ENCODE measurements around the gene GAREM1. TPM values are rescaled to one million over a fixed set of nuclear protein-coding genes. Genes with fewer than 3 reads are reported as not detected.
"Not testable (repeated sequence)": the region's sequence is repeated elsewhere in the genome, so short reads cannot be mapped to it uniquely, and the experiment has no call there.

The GAREM1 gene
- total RNA-seq, 1 experiment from 2014 or later: 0.11 TPM

- Histone ChIP-seq H3K9ac (ENCODE audit: low read length) (no peak overlapping the region), H3K4me1 (ENCODE audit: low read length) (peaks cover 3% of the 10 kb centered on the region; the same call in 1 of the 2 replicates), H3K9me2 (replicated peaks; ENCODE audit: insufficient read depth, low read length) (no peaks in the 10 kb centered on the region), H3K36me3 (ENCODE audit: insufficient read depth, low read length) (no peaks in the 10 kb centered on the region), H3K9me3 (ENCODE audit: low read length) (no peaks in the 10 kb centered on the region), H3K27ac (ENCODE audit: low read length) (no peak overlapping the region), H3K79me2 (ENCODE audit: low read length) (no peaks in the 10 kb centered on the region), H4K20me1 (ENCODE audit: insufficient read depth, low read depth, low read length) (no peaks in the 10 kb centered on the region), H3K4me2 (ENCODE audit: low read depth, low read length, poor library complexity, severe bottlenecking) (no peak overlapping the region), H2AFZ (ENCODE audit: low read length) (no peak overlapping the region), H3K4me3 (ENCODE audit: low read length) (no peak overlapping the region), H3K27me3 (ENCODE audit: low read length) (no peaks in the 10 kb centered on the region)
- DNase-seq: no peak
Observed at GRCh38 chr18:32297579-32298170, 173.0 kb downstream of the GAREM1 start.

DNA sequence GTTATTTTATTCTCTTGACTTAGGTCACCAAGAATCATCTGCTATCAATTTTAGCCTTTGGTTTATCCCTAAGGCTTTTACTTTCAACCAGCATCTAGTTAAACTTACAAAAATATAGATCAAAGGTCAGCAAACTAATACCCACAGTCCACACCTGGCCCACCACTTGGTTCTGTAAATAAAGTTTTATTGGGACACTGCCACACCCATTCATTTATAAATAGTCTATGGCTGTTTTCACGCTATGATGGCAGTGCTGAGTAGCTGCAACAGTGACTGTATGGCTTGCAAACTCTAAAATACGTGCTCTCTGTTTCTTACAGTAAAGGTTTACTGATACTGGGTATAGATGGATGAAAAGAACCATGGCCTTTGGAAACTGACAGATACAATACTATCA, 173.8 kb downstream of the GAREM1 start:
- H3K9ac ChIP-seq (ENCODE audit: low read length): no peak overlapping the region
- no peaks in the 10 kb centered on the region for H3K9me2 ChIP-seq (replicated peaks; ENCODE audit: insufficient read depth, low read length)
- H3K4me2 ChIP-seq (ENCODE audit: low read depth, low read length, poor library complexity, severe bottlenecking): no peak overlapping the region
- DNase-seq: no peak
- peaks cover 3% of the 10 kb centered on the region; the same call in 1 of the 2 replicates for H3K4me1 ChIP-seq (ENCODE audit: low read length)
- H3K9me3 ChIP-seq (ENCODE audit: low read length): no peaks in the 10 kb centered on the region
- H3K27me3 ChIP-seq (ENCODE audit: low read length): no peaks in the 10 kb centered on the region
- H4K20me1 ChIP-seq (ENCODE audit: insufficient read depth, low read depth, low read length): no peaks in the 10 kb centered on the region
- H3K4me3 ChIP-seq (ENCODE audit: low read length): no peak overlapping the region
- no peaks in the 10 kb centered on the region for H3K79me2 ChIP-seq (ENCODE audit: low read length)
- no peak overlapping the region for H2AFZ ChIP-seq (ENCODE audit: low read length)
- H3K36me3 ChIP-seq (ENCODE audit: insufficient read depth, low read length): no peaks in the 10 kb centered on the region
- H3K27ac ChIP-seq (ENCODE audit: low read length): no peak overlapping the region

DNA sequence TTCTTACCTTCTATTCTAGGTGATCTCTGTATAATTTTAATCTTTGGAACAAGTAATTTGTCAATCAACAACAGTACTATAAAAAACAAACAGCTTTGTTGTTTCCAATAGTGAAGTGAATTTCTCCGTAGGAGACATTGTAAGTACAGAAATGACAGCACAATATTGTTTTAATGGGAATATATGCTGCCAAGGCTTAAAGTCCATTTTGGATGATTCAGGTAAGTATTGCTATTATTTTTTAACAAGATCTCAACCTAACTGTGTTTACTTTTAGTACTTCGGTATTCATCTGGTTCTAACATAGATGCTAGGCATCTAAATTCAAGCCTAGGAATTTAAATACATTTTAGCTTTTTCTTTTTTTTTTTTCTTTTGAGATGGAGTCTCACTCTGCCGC, 175.1 kb downstream of the GAREM1 start:
- Histone ChIP-seq H3K9ac (ENCODE audit: low read length) (no peak overlapping the region), H3K36me3 (ENCODE audit: insufficient read depth, low read length) (no peaks in the 10 kb centered on the region), H3K9me3 (ENCODE audit: low read length) (no peaks in the 10 kb centered on the region), H3K4me2 (ENCODE audit: low read depth, low read length, poor library complexity, severe bottlenecking) (no peak overlapping the region), H3K4me3 (ENCODE audit: low read length) (no peak overlapping the region), H3K4me1 (ENCODE audit: low read length) (peaks cover 3% of the 10 kb centered on the region; the same call in 1 of the 2 replicates), H3K9me2 (replicated peaks; ENCODE audit: insufficient read depth, low read length) (no peaks in the 10 kb centered on the region), H2AFZ (ENCODE audit: low read length) (no peak overlapping the region), H4K20me1 (ENCODE audit: insufficient read depth, low read depth, low read length) (no peaks in the 10 kb centered on the region), H3K79me2 (ENCODE audit: low read length) (no peaks in the 10 kb centered on the region), H3K27me3 (ENCODE audit: low read length) (no peaks in the 10 kb centered on the region), H3K27ac (ENCODE audit: low read length) (no peak overlapping the region)
- no peak for DNase-seq

GRCh38 chr18:32293107-32293506, 177.6 kb downstream of the GAREM1 start:
- no peaks in the 10 kb centered on the region for H3K27me3 ChIP-seq (ENCODE audit: low read length)
- H4K20me1 ChIP-seq (ENCODE audit: insufficient read depth, low read depth, low read length): no peaks in the 10 kb centered on the region
- H3K9me3 ChIP-seq (ENCODE audit: low read length): no peaks in the 10 kb centered on the region
- DNase-seq: no peak
- peaks cover 3% of the 10 kb centered on the region; the same call in 1 of the 2 replicates for H3K4me1 ChIP-seq (ENCODE audit: low read length)
- no peak overlapping the region for H3K4me3 ChIP-seq (ENCODE audit: low read length)
- H3K36me3 ChIP-seq (ENCODE audit: insufficient read depth, low read length): no peaks in the 10 kb centered on the region
- no peak overlapping the region for H2AFZ ChIP-seq (ENCODE audit: low read length)
- H3K9me2 ChIP-seq (replicated peaks; ENCODE audit: insufficient read depth, low read length): no peaks in the 10 kb centered on the region
- H3K4me2 ChIP-seq (ENCODE audit: low read depth, low read length, poor library complexity, severe bottlenecking): no peak overlapping the region
- no peak overlapping the region for H3K9ac ChIP-seq (ENCODE audit: low read length)
- no peaks in the 10 kb centered on the region for H3K79me2 ChIP-seq (ENCODE audit: low read length)
- H3K27ac ChIP-seq (ENCODE audit: low read length): no peak overlapping the region

GRCh38 chr18:32291623-32292022, 179.1 kb downstream of the GAREM1 start:
- not testable (repeated sequence) for H4K20me1 ChIP-seq (ENCODE audit: insufficient read depth, low read depth, low read length); DNase-seq; H3K4me1 ChIP-seq (ENCODE audit: low read length); H2AFZ ChIP-seq (ENCODE audit: low read length); H3K27ac ChIP-seq (ENCODE audit: low read length); H3K4me3 ChIP-seq (ENCODE audit: low read length); H3K9me3 ChIP-seq (ENCODE audit: low read length); H3K27me3 ChIP-seq (ENCODE audit: low read length); H3K4me2 ChIP-seq (ENCODE audit: low read depth, low read length, poor library complexity, severe bottlenecking); H3K9me2 ChIP-seq (replicated peaks; ENCODE audit: insufficient read depth, low read length); H3K36me3 ChIP-seq (ENCODE audit: insufficient read depth, low read length); H3K79me2 ChIP-seq (ENCODE audit: low read length); H3K9ac ChIP-seq (ENCODE audit: low read length)

DNA sequence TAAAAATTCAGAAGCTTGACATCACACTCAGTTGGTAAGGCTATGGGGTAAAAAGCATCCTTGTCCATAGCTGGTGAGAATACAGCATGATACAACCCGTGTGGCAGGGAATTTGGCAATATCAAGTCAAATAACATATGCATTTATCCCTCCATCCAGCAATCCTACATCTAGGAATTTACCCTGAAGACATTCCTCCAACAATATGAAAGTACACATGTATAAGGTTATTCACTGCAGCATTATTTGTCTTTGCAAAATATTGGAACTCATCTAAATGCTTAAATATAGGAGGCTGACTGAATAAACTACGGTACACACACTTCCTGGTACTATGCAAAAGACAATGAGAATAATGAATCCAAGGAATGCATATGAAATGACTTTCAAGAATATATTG, 179.9 kb downstream of the GAREM1 start:
- DNase-seq: no peak
- Histone ChIP-seq H3K36me3 (ENCODE audit: insufficient read depth, low read length) (no peaks in the 10 kb centered on the region), H3K4me3 (ENCODE audit: low read length) (no peak overlapping the region), H3K79me2 (ENCODE audit: low read length) (no peaks in the 10 kb centered on the region), H3K9me2 (replicated peaks; ENCODE audit: insufficient read depth, low read length) (no peaks in the 10 kb centered on the region), H2AFZ (ENCODE audit: low read length) (no peak overlapping the region), H3K9ac (ENCODE audit: low read length) (no peak overlapping the region), H3K9me3 (ENCODE audit: low read length) (no peaks in the 10 kb centered on the region), H3K27me3 (ENCODE audit: low read length) (no peaks in the 10 kb centered on the region), H4K20me1 (ENCODE audit: insufficient read depth, low read depth, low read length) (no peaks in the 10 kb centered on the region), H3K27ac (ENCODE audit: low read length) (no peak overlapping the region), H3K4me1 (ENCODE audit: low read length) (peaks cover 3% of the 10 kb centered on the region; the same call in 1 of the 2 replicates), H3K4me2 (ENCODE audit: low read depth, low read length, poor library complexity, severe bottlenecking) (no peak overlapping the region)

DNA sequence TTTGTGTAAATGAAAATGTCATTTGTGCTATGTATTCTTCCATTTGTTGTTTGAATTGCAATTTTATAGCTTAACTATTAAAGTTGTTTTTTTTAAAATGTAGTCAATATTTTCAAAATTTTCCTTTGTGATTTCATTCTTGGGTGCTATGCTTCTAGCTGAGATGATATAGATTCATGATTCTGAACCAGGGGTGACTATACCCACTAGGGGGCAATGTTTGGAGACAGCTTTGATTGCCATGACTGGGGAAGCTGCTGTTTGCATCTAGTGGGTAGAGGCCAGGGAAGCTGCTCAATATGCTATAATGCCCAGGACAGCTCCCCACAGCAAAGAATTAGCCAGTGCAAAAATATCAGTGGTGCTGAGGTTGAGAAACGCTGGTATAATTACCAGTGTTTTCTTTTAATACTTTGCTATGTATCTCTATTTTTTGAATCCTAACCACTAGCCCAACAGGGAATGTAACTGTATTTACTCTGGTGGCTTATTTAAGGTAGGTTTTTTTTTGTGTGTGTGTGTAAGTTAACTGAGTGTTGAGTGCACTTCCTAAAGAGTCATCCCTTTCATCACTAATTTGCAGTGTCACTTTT, 181.1 kb downstream of the GAREM1 start:
- DNase-seq: peak; percentile 87
- Histone ChIP-seq H3K9ac (ENCODE audit: low read length) (no peak overlapping the region), H3K9me2 (replicated peaks; ENCODE audit: insufficient read depth, low read length) (no peaks in the 10 kb centered on the region), H3K4me1 (ENCODE audit: low read length) (peaks cover 3% of the 10 kb centered on the region; the same call in 1 of the 2 replicates), H3K27ac (ENCODE audit: low read length) (no peak overlapping the region), H4K20me1 (ENCODE audit: insufficient read depth, low read depth, low read length) (no peaks in the 10 kb centered on the region), H3K36me3 (ENCODE audit: insufficient read depth, low read length) (no peaks in the 10 kb centered on the region), H3K79me2 (ENCODE audit: low read length) (no peaks in the 10 kb centered on the region), H3K4me2 (ENCODE audit: low read depth, low read length, poor library complexity, severe bottlenecking) (no peak overlapping the region), H2AFZ (ENCODE audit: low read length) (no peak overlapping the region), H3K4me3 (ENCODE audit: low read length) (no peak overlapping the region), H3K27me3 (ENCODE audit: low read length) (no peaks in the 10 kb centered on the region), H3K9me3 (ENCODE audit: low read length) (no peaks in the 10 kb centered on the region)

GRCh38 chr18:32287873-32288272, 182.8 kb downstream of the GAREM1 start:
- Histone ChIP-seq H3K9me3 (ENCODE audit: low read length) (no peaks in the 10 kb centered on the region), H2AFZ (ENCODE audit: low read length) (no peak overlapping the region), H3K27ac (ENCODE audit: low read length) (no peak overlapping the region), H3K4me2 (ENCODE audit: low read depth, low read length, poor library complexity, severe bottlenecking) (no peak overlapping the region), H3K79me2 (ENCODE audit: low read length) (no peaks in the 10 kb centered on the region), H3K9ac (ENCODE audit: low read length) (no peak overlapping the region), H3K9me2 (replicated peaks; ENCODE audit: insufficient read depth, low read length) (no peaks in the 10 kb centered on the region), H3K4me1 (ENCODE audit: low read length) (no peaks in the 10 kb centered on the region), H3K4me3 (ENCODE audit: low read length) (no peak overlapping the region), H4K20me1 (ENCODE audit: insufficient read depth, low read depth, low read length) (no peaks in the 10 kb centered on the region), H3K36me3 (ENCODE audit: insufficient read depth, low read length) (no peaks in the 10 kb centered on the region), H3K27me3 (ENCODE audit: low read length) (no peaks in the 10 kb centered on the region)
- DNase-seq: no peak
